ENCODE data around the gene MS4A4E.
A peak's percentile ranks its signal among the peaks of the same experiment; 100 is the strongest.
"Not testable (repeated sequence)": the region's sequence is repeated elsewhere in the genome, so short reads cannot be mapped to it uniquely, and the experiment has no call there.

The MS4A4E gene

GRCh38 chr11:60214386-60214785 lies 28.6 kb downstream of the MS4A4E start:
- Histone ChIP-seq H3K36me3 (ENCODE audit: control insufficient read depth in 1 of 2, insufficient read depth in 2 of 2, low read length in 2 of 2) (no peaks in the 10 kb centered on the region), H3K27me3 (ENCODE audit: low read depth, low read length) (no peaks in the 10 kb centered on the region), H3K4me3 (ENCODE audit: low read depth in 1 of 2, low read length in 2 of 2) (no peak overlapping the region), H3K9me3 (ENCODE audit: control insufficient read depth in 1 of 2, low read length in 2 of 2) (no peaks in the 10 kb centered on the region), H3K27ac (ENCODE audit: low read length) (no peak overlapping the region), H3K4me1 (ENCODE audit: control insufficient read depth in 1 of 2, insufficient read depth in 2 of 2, low read length in 2 of 2) (no peaks in the 10 kb centered on the region)

- Histone ChIP-seq H3K36me3 (ENCODE audit: control insufficient read depth in 1 of 2, insufficient read depth in 2 of 2, low read length in 2 of 2) (no peaks in the 10 kb centered on the region), H3K27me3 (ENCODE audit: low read depth, low read length) (no peaks in the 10 kb centered on the region), H3K4me1 (ENCODE audit: control insufficient read depth in 1 of 2, insufficient read depth in 2 of 2, low read length in 2 of 2) (no peaks in the 10 kb centered on the region), H3K4me3 (ENCODE audit: low read depth in 1 of 2, low read length in 2 of 2) (no peak overlapping the region), H3K27ac (ENCODE audit: low read length) (no peak overlapping the region), H3K9me3 (ENCODE audit: control insufficient read depth in 1 of 2, low read length in 2 of 2) (no peaks in the 10 kb centered on the region)
These were observed 31.7 kb downstream of the MS4A4E start for GRCh38 chr11:60211206-60211605.

GRCh38 chr11:60209977-60210376 lies 33.0 kb downstream of the MS4A4E start:
- no peak overlapping the region for H3K27ac ChIP-seq (ENCODE audit: low read length)
- H3K4me3 ChIP-seq (ENCODE audit: low read depth in 1 of 2, low read length in 2 of 2), result no peak overlapping the region
- no peaks in the 10 kb centered on the region for H3K27me3 ChIP-seq (ENCODE audit: low read depth, low read length)
- H3K4me1 ChIP-seq (ENCODE audit: control insufficient read depth in 1 of 2, insufficient read depth in 2 of 2, low read length in 2 of 2), result no peaks in the 10 kb centered on the region
- no peaks in the 10 kb centered on the region for H3K36me3 ChIP-seq (ENCODE audit: control insufficient read depth in 1 of 2, insufficient read depth in 2 of 2, low read length in 2 of 2)
- no peaks in the 10 kb centered on the region for H3K9me3 ChIP-seq (ENCODE audit: control insufficient read depth in 1 of 2, low read length in 2 of 2)

DNA sequence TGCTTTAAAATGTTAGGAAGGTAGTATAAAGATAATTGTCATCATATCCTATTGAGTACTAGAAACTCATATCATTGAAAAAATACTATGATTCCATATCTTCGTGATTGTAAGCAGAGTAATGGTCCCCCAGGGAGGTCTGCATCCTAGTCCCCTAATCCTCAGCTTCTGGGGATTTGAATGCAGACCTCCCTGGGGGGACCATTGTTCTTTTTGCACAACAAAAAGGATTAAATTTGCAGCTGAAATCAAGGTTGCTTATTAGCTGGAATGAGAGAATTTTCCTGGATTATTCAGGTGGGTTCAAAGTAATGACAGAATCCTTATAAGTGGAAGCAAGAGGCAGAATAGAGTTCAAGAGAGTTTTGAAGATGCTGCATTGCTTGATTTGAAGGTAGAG lies 34.0 kb downstream of the MS4A4E start:
- Histone ChIP-seq H3K4me1 (ENCODE audit: control insufficient read depth in 1 of 2, insufficient read depth in 2 of 2, low read length in 2 of 2) (no peaks in the 10 kb centered on the region), H3K36me3 (ENCODE audit: control insufficient read depth in 1 of 2, insufficient read depth in 2 of 2, low read length in 2 of 2) (no peaks in the 10 kb centered on the region), H3K27ac (ENCODE audit: low read length) (no peak overlapping the region), H3K4me3 (ENCODE audit: low read depth in 1 of 2, low read length in 2 of 2) (no peak overlapping the region), H3K9me3 (ENCODE audit: control insufficient read depth in 1 of 2, low read length in 2 of 2) (no peaks in the 10 kb centered on the region), H3K27me3 (ENCODE audit: low read depth, low read length) (no peaks in the 10 kb centered on the region)

DNA sequence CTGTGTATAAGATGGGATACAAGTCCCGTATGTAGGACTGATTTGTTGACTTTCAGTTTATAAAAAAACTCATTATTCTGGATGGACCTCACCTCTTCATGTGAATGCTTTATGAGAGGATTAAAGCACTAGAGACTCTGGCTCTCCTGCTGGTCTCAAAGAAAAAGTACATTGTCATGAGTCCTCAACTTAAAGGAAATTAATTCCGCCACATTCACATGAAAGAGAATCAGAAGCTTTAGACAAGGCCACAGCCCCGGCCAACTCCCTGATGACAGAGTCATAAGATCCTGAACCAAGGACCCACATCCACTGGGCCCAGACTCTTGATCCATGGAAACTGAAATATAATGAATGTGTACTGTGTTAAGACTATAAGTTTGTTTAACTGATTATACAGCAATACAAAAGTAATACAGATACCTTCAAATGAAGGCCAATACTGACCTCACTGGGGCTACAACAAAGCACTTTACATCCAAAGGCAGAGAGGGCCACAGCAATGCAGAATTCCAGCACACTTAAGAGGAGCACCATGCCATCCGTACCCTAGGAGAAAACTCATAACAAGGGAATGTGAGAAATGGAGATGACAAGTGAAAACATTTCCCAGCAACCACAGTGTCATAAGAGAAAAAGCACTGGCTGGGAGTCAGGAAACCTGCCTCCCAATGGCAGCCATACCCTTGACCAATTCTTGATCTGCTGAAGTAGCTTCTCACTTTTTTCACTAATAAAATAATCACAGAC lies 34.6 kb downstream of the MS4A4E start:
- Histone ChIP-seq H3K27me3 (ENCODE audit: low read depth, low read length) (no peaks in the 10 kb centered on the region), H3K4me3 (ENCODE audit: low read depth in 1 of 2, low read length in 2 of 2) (no peak overlapping the region), H3K9me3 (ENCODE audit: control insufficient read depth in 1 of 2, low read length in 2 of 2) (no peaks in the 10 kb centered on the region), H3K4me1 (ENCODE audit: control insufficient read depth in 1 of 2, insufficient read depth in 2 of 2, low read length in 2 of 2) (no peaks in the 10 kb centered on the region), H3K27ac (ENCODE audit: low read length) (no peak overlapping the region), H3K36me3 (ENCODE audit: control insufficient read depth in 1 of 2, insufficient read depth in 2 of 2, low read length in 2 of 2) (no peaks in the 10 kb centered on the region)

DNA sequence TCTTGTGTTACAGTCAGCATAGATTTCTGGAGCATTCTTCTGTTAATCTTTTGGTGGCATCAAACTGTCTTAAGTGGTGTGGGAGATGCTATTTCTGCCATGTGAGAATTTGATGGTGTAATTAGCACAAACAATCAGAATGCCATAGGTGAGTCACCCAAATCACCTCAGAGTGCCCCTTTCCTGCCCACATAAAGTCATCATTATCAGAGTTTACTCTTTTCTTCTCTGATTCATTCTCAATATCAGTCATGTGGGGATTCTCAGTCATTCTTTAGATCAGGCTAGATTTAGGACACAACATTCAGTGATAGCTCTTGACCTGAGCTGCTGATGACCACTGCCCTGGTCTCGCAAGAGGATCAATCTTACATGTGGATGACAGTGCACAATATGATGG lies 36.3 kb downstream of the MS4A4E start:
- Histone ChIP-seq H3K27ac (ENCODE audit: low read length) (no peak overlapping the region), H3K27me3 (ENCODE audit: low read depth, low read length) (no peaks in the 10 kb centered on the region), H3K9me3 (ENCODE audit: control insufficient read depth in 1 of 2, low read length in 2 of 2) (no peaks in the 10 kb centered on the region), H3K4me3 (ENCODE audit: low read depth in 1 of 2, low read length in 2 of 2) (no peak overlapping the region), H3K36me3 (ENCODE audit: control insufficient read depth in 1 of 2, insufficient read depth in 2 of 2, low read length in 2 of 2) (no peaks in the 10 kb centered on the region), H3K4me1 (ENCODE audit: control insufficient read depth in 1 of 2, insufficient read depth in 2 of 2, low read length in 2 of 2) (no peaks in the 10 kb centered on the region)

DNA sequence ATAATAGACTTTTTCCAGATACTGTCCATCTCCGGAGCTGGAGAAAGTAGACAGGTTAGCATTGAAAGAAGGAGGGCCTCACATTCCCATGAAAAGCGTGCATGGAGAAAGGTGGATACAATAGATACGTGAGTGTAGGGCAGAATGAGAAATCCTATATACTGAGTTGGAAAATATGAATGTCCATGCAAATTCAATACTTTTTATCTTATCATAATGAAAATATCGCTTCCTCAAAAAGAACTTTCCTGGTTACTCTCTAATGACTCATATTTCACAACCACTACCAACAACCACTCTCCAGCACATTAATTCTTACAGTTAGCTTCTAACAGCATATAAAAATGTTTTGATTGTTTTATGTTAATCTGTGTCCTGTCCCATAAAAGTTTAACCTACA lies 38.0 kb downstream of the MS4A4E start:
- no peak overlapping the region for H3K4me3 ChIP-seq (ENCODE audit: low read depth in 1 of 2, low read length in 2 of 2)
- no peaks in the 10 kb centered on the region for H3K9me3 ChIP-seq (ENCODE audit: control insufficient read depth in 1 of 2, low read length in 2 of 2)
- no peak overlapping the region for H3K27ac ChIP-seq (ENCODE audit: low read length)
- H3K36me3 ChIP-seq (ENCODE audit: control insufficient read depth in 1 of 2, insufficient read depth in 2 of 2, low read length in 2 of 2), result no peaks in the 10 kb centered on the region
- no peaks in the 10 kb centered on the region for H3K4me1 ChIP-seq (ENCODE audit: control insufficient read depth in 1 of 2, insufficient read depth in 2 of 2, low read length in 2 of 2)
- H3K27me3 ChIP-seq (ENCODE audit: low read depth, low read length), result no peaks in the 10 kb centered on the region

GRCh38 chr11:60201334-60201733 lies 41.6 kb downstream of the MS4A4E start:
- not testable (repeated sequence) for H3K4me3 ChIP-seq (ENCODE audit: low read depth in 1 of 2, low read length in 2 of 2); H3K9me3 ChIP-seq (ENCODE audit: control insufficient read depth in 1 of 2, low read length in 2 of 2); H3K36me3 ChIP-seq (ENCODE audit: control insufficient read depth in 1 of 2, insufficient read depth in 2 of 2, low read length in 2 of 2); H3K27ac ChIP-seq (ENCODE audit: low read length); H3K4me1 ChIP-seq (ENCODE audit: control insufficient read depth in 1 of 2, insufficient read depth in 2 of 2, low read length in 2 of 2); H3K27me3 ChIP-seq (ENCODE audit: low read depth, low read length)

GRCh38 chr11:60197442-60197841 lies 45.5 kb downstream of the MS4A4E start:
- Histone ChIP-seq H3K36me3 (ENCODE audit: control insufficient read depth in 1 of 2, insufficient read depth in 2 of 2, low read length in 2 of 2) (no peaks in the 10 kb centered on the region), H3K27ac (ENCODE audit: low read length) (no peak overlapping the region), H3K27me3 (ENCODE audit: low read depth, low read length) (no peaks in the 10 kb centered on the region), H3K9me3 (ENCODE audit: control insufficient read depth in 1 of 2, low read length in 2 of 2) (no peaks in the 10 kb centered on the region), H3K4me1 (ENCODE audit: control insufficient read depth in 1 of 2, insufficient read depth in 2 of 2, low read length in 2 of 2) (no peaks in the 10 kb centered on the region), H3K4me3 (ENCODE audit: low read depth in 1 of 2, low read length in 2 of 2) (no peak overlapping the region)

DNA sequence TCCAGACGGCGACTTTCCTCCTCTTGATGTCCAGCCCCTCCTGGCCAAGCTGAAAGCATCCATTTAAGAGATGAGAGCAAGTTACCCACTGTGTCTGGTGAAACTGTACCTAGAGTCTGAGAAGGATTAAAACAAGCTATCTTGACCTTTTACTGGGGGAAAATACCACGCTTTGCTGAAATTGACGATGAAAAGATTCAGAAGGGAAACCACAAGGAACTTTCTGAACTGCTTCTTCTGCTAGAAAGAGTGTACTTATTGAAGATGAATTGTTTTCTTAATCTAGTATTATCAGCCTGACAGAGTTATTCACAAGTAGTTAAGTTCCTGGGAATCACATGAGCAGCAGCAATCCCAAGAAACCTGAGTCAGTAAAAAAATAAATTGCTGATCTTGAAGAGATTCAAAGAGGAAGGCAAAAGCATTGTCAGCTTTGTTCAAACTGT lies 47.0 kb downstream of the MS4A4E start:
- H3K36me3 ChIP-seq (ENCODE audit: control insufficient read depth in 1 of 2, insufficient read depth in 2 of 2, low read length in 2 of 2), result no peaks in the 10 kb centered on the region
- H3K27ac ChIP-seq (ENCODE audit: low read length), result peak overlapping the region; percentile 45
- H3K27me3 ChIP-seq (ENCODE audit: low read depth, low read length), result no peaks in the 10 kb centered on the region
- no peak overlapping the region for H3K4me3 ChIP-seq (ENCODE audit: low read depth in 1 of 2, low read length in 2 of 2)
- no peaks in the 10 kb centered on the region for H3K4me1 ChIP-seq (ENCODE audit: control insufficient read depth in 1 of 2, insufficient read depth in 2 of 2, low read length in 2 of 2)
- no peaks in the 10 kb centered on the region for H3K9me3 ChIP-seq (ENCODE audit: control insufficient read depth in 1 of 2, low read length in 2 of 2)

DNA sequence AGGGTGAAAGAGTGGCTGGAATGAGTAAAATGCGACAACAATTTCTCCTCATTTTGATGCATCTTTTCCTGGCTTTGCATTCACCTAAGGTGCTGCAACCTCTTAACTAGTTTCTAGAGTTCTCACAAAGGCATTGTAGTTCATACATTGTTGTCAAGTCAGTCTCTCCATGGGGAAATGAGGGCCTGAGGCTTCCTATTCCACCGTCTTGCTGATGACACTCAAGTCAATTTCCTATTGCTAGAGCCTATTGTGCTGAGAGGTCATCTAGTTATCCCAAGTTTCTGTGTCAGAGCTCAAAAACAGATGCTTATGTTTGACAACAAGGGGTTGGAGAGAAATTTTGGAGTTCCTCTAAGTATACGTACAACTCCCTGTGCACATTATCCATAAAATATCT lies 48.4 kb downstream of the MS4A4E start:
- Histone ChIP-seq H3K4me1 (ENCODE audit: control insufficient read depth in 1 of 2, insufficient read depth in 2 of 2, low read length in 2 of 2) (no peaks in the 10 kb centered on the region), H3K4me3 (ENCODE audit: low read depth in 1 of 2, low read length in 2 of 2) (no peak overlapping the region), H3K9me3 (ENCODE audit: control insufficient read depth in 1 of 2, low read length in 2 of 2) (no peaks in the 10 kb centered on the region), H3K36me3 (ENCODE audit: control insufficient read depth in 1 of 2, insufficient read depth in 2 of 2, low read length in 2 of 2) (no peaks in the 10 kb centered on the region), H3K27ac (ENCODE audit: low read length) (peak overlapping the region; percentile 31), H3K27me3 (ENCODE audit: low read depth, low read length) (no peaks in the 10 kb centered on the region)

Measured in muscle layer of duodenum (tissue), 2 donors.